NCI-H526 treated with DMSO at 0.1 percent for 48 hours (cell line): ENCODE results near the gene GRK5.
"Not testable (repeated sequence)": the region's sequence is repeated elsewhere in the genome, so short reads cannot be mapped to it uniquely, and the experiment has no call there.

Experiments used
- DNase-seq: peaks from one replicate; lab custom pipeline; 2025; lab: John Stamatoyannopoulos, UW

The GRK5 gene

GRCh38 chr10:119251315-119251708 lies 43.9 kb downstream of the GRK5 start:
- no peak for DNase-seq

GRCh38 chr10:119252051-119252465 lies 44.7 kb downstream of the GRK5 start:
- no peak for DNase-seq

- no peak for DNase-seq
Observed at GRCh38 chr10:119252470-119253151, 45.2 kb downstream of the GRK5 start.

GRCh38 chr10:119253433-119254174 lies 46.2 kb downstream of the GRK5 start:
- DNase-seq: no peak

- DNase-seq: no peak
Observed at GRCh38 chr10:119254335-119254734, 47.0 kb downstream of the GRK5 start.

- no peak for DNase-seq
Observed at GRCh38 chr10:119256030-119256429, 48.7 kb downstream of the GRK5 start.

- DNase-seq: no peak
Observed at GRCh38 chr10:119256897-119257296, 49.5 kb downstream of the GRK5 start.

GRCh38 chr10:119257899-119258419 lies 50.6 kb downstream of the GRK5 start:
- DNase-seq: no peak

GRCh38 chr10:119259345-119259744 lies 52.0 kb downstream of the GRK5 start:
- no peak for DNase-seq

- DNase-seq: not testable (repeated sequence)
Observed at GRCh38 chr10:119261016-119261415, 53.6 kb downstream of the GRK5 start.

- DNase-seq: no peak
Observed at GRCh38 chr10:119263951-119264617, 56.7 kb downstream of the GRK5 start.

GRCh38 chr10:119265691-119266090 lies 58.3 kb downstream of the GRK5 start:
- DNase-seq: no peak

GRCh38 chr10:119267384-119267783 lies 60.0 kb downstream of the GRK5 start:
- no peak for DNase-seq

- DNase-seq: no peak
Observed at GRCh38 chr10:119268428-119268827, 61.1 kb downstream of the GRK5 start.

GRCh38 chr10:119268871-119269506 lies 61.6 kb downstream of the GRK5 start:
- no peak for DNase-seq

GRCh38 chr10:119269737-119270136 lies 62.4 kb downstream of the GRK5 start:
- DNase-seq: no peak

GRCh38 chr10:119270762-119271366 lies 63.5 kb downstream of the GRK5 start:
- DNase-seq: no peak

- not testable (repeated sequence) for DNase-seq
Observed at GRCh38 chr10:119272338-119272734, 65.0 kb downstream of the GRK5 start.

GRCh38 chr10:119272736-119273135 lies 65.4 kb downstream of the GRK5 start:
- no peak for DNase-seq

- DNase-seq: no peak
Observed at GRCh38 chr10:119273413-119273812, 66.0 kb downstream of the GRK5 start.

- DNase-seq: no peak
Observed at GRCh38 chr10:119274519-119275045, 67.2 kb downstream of the GRK5 start.

GRCh38 chr10:119275085-119275484 lies 67.7 kb downstream of the GRK5 start:
- DNase-seq: no peak
